ENCODE measurements around the gene SPIB. TPM values are rescaled to one million over a fixed set of nuclear protein-coding genes. Genes with fewer than 3 reads are reported as not detected.

The SPIB gene
- total RNA-seq, 1 donor from 2014 or later, result not detected

GRCh38 chr19:50416034-50416977 lies 2.4 kb upstream of the SPIB start:
- Mint-ChIP-seq H3K9me3 (no peaks in the 10 kb centered on the region), H3K27ac (no peak overlapping the region), H3K4me3 (no peak overlapping the region), H3K27me3 (ENCODE audit: insufficient read depth, low read depth) (peaks cover 12% of the 10 kb centered on the region), H3K4me1 (peaks cover 15% of the 10 kb centered on the region), H3K36me3 (peaks cover 7% of the 10 kb centered on the region)
- Histone ChIP-seq H3K79me2 (ENCODE audit: low read depth) (no peaks in the 10 kb centered on the region), H3K27me3 (peaks cover 30% of the 10 kb centered on the region), H4K20me1 (ENCODE audit: low read depth) (peaks cover 14% of the 10 kb centered on the region), H3K9ac (no peak overlapping the region), H3K9me3 (ENCODE audit: low read depth) (no peaks in the 10 kb centered on the region), H3K4me1 (peaks cover 7% of the 10 kb centered on the region), H3K4me2 (no peak overlapping the region), H3K36me3 (no peaks in the 10 kb centered on the region), H3F3A (ENCODE audit: low read depth) (peaks cover 12% of the 10 kb centered on the region), H3K27ac (no peak overlapping the region), H2AFZ (replicated peaks) (no peak overlapping the region), H3K4me3 (no peak overlapping the region)
- no peak for DNase-seq (ENCODE audit: low spot score)
- TF ChIP-seq EZH2 (IDR thresholded peaks at IDR 0.05) (no peak), EZH2phosphoT487 (IDR thresholded peaks at IDR 0.05) (no peak), CTCF (IDR thresholded peaks at IDR 0.05) (no peak)

GRCh38 chr19:50417111-50418081 lies 1.3 kb upstream of the SPIB start:
- H3K27me3 ChIP-seq, result peaks cover 30% of the 10 kb centered on the region
- no peak overlapping the region for H3K27ac ChIP-seq
- peaks cover 12% of the 10 kb centered on the region for H3F3A ChIP-seq (ENCODE audit: low read depth)
- peaks cover 5% of the 10 kb centered on the region for H3K36me3 Mint-ChIP-seq
- no peak overlapping the region for H2AFZ ChIP-seq (replicated peaks)
- peaks cover 7% of the 10 kb centered on the region for H3K4me1 ChIP-seq
- no peak overlapping the region for H3K27ac Mint-ChIP-seq
- H3K79me2 ChIP-seq (ENCODE audit: low read depth), result no peaks in the 10 kb centered on the region
- DNase-seq (ENCODE audit: low spot score), result no peak
- H3K4me3 ChIP-seq, result no peak overlapping the region
- no peak overlapping the region for H3K4me3 Mint-ChIP-seq
- H3K9ac ChIP-seq, result no peak overlapping the region
- H3K9me3 Mint-ChIP-seq, result no peaks in the 10 kb centered on the region
- no peak overlapping the region for H3K4me2 ChIP-seq
- H3K9me3 ChIP-seq (ENCODE audit: low read depth), result no peaks in the 10 kb centered on the region
- peaks cover 15% of the 10 kb centered on the region for H3K4me1 Mint-ChIP-seq
- TF ChIP-seq CTCF (IDR thresholded peaks at IDR 0.05), result no peak
- no peak for TF ChIP-seq EZH2 (IDR thresholded peaks at IDR 0.05)
- no peak for TF ChIP-seq EZH2phosphoT487 (IDR thresholded peaks at IDR 0.05)
- H4K20me1 ChIP-seq (ENCODE audit: low read depth), result peaks cover 14% of the 10 kb centered on the region
- H3K36me3 ChIP-seq, result no peaks in the 10 kb centered on the region
- H3K27me3 Mint-ChIP-seq (ENCODE audit: insufficient read depth, low read depth), result peaks cover 15% of the 10 kb centered on the region

GRCh38 chr19:50419022-50419579 lies 363 bp downstream of the SPIB start:
- peaks cover 7% of the 10 kb centered on the region for H3K4me1 ChIP-seq
- no peak overlapping the region for H3K27ac ChIP-seq
- peaks cover 4% of the 10 kb centered on the region for H3F3A ChIP-seq (ENCODE audit: low read depth)
- H3K4me3 Mint-ChIP-seq, result no peak overlapping the region
- TF ChIP-seq EZH2phosphoT487 (IDR thresholded peaks at IDR 0.05) (no peak), CTCF (IDR thresholded peaks at IDR 0.05) (no peak), EZH2 (IDR thresholded peaks at IDR 0.05) (no peak)
- H3K4me2 ChIP-seq, result peak overlapping the region; percentile 79
- H3K27ac Mint-ChIP-seq, result no peak overlapping the region
- H2AFZ ChIP-seq (replicated peaks), result peak overlapping the region; percentile 63
- H3K9ac ChIP-seq, result no peak overlapping the region
- no peak for DNase-seq (ENCODE audit: low spot score)
- H3K36me3 ChIP-seq, result no peaks in the 10 kb centered on the region
- H3K9me3 ChIP-seq (ENCODE audit: low read depth), result no peaks in the 10 kb centered on the region
- H4K20me1 ChIP-seq (ENCODE audit: low read depth), result peaks cover 9% of the 10 kb centered on the region
- peaks cover 16% of the 10 kb centered on the region for H3K27me3 Mint-ChIP-seq (ENCODE audit: insufficient read depth, low read depth)
- H3K36me3 Mint-ChIP-seq, result no peaks in the 10 kb centered on the region
- H3K27me3 ChIP-seq, result peaks cover 30% of the 10 kb centered on the region
- peaks cover 15% of the 10 kb centered on the region for H3K4me1 Mint-ChIP-seq
- no peaks in the 10 kb centered on the region for H3K79me2 ChIP-seq (ENCODE audit: low read depth)
- peak overlapping the region; percentile 37 for H3K4me3 ChIP-seq
- no peaks in the 10 kb centered on the region for H3K9me3 Mint-ChIP-seq

Measured in neural progenitor cell (in vitro differentiated cells).